ENCODE data around the gene ASB2. TPM values are rescaled to one million over a fixed set of nuclear protein-coding genes. Genes with fewer than 3 reads are reported as not detected.

The ASB2 gene
- polyA plus RNA-seq, 1 donor (not counting 4 experiments of a cell fraction or from before 2014, with no cell fraction given) = 0.56 TPM

GRCh38 chr14:93977171-93977570 is 801 bp upstream of the ASB2 start:
- DNase-seq (ENCODE audit: low read depth, low spot score) = no peak
- no peaks in the 10 kb centered on the region for H3K36me3 ChIP-seq (ENCODE audit: control insufficient read depth in 2 of 2, extremely low read depth in 1 of 2, insufficient read depth in 2 of 2, low read length in 2 of 2)
- no peaks in the 10 kb centered on the region for H4K20me1 ChIP-seq (ENCODE audit: control insufficient read depth, extremely low read depth, insufficient read depth, low read length)
- H3K4me1 ChIP-seq (ENCODE audit: control insufficient read depth, extremely low read depth, insufficient read depth, low read length) = no peaks in the 10 kb centered on the region
- no peak overlapping the region for H3K4me3 ChIP-seq (ENCODE audit: control insufficient read depth in 2 of 3, extremely low read depth in 1 of 3, insufficient read depth in 2 of 3, low read depth in 1 of 3, low read length in 3 of 3)
- no peak for FAIRE-seq
- H3K27me3 ChIP-seq (ENCODE audit: control insufficient read depth, extremely low read depth, insufficient read depth, low read length) = peaks cover 27% of the 10 kb centered on the region
- H3K27ac ChIP-seq (ENCODE audit: control insufficient read depth, insufficient read depth, low read length) = no peak overlapping the region
- H3K4me2 ChIP-seq (ENCODE audit: control insufficient read depth, extremely low read depth, insufficient read depth, low read depth, low read length) = no peak overlapping the region
- dilution Hi-C loops (cut with MboI; ENCODE audit: extremely low pct_ligation_motif_present, low sequenced_read_pairs) = no loop called here
- no peaks in the 10 kb centered on the region for H3K9me1 ChIP-seq (ENCODE audit: control insufficient read depth, extremely low read depth, insufficient read depth, low read length)
- H3K79me2 ChIP-seq (ENCODE audit: control insufficient read depth, insufficient read depth, low read length) = no peaks in the 10 kb centered on the region
- H3K9ac ChIP-seq (ENCODE audit: control insufficient read depth, extremely low read depth, insufficient read depth, low read length) = no peak overlapping the region
- TF ChIP-seq, protein P1, sequence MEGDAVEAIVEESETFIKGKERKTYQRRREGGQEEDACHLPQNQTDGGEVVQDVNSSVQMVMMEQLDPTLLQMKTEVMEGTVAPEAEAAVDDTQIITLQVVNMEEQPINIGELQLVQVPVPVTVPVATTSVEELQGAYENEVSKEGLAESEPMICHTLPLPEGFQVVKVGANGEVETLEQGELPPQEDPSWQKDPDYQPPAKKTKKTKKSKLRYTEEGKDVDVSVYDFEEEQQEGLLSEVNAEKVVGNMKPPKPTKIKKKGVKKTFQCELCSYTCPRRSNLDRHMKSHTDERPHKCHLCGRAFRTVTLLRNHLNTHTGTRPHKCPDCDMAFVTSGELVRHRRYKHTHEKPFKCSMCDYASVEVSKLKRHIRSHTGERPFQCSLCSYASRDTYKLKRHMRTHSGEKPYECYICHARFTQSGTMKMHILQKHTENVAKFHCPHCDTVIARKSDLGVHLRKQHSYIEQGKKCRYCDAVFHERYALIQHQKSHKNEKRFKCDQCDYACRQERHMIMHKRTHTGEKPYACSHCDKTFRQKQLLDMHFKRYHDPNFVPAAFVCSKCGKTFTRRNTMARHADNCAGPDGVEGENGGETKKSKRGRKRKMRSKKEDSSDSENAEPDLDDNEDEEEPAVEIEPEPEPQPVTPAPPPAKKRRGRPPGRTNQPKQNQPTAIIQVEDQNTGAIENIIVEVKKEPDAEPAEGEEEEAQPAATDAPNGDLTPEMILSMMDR (optimal IDR thresholded peaks at IDR 0.05 in 1 of 3, IDR thresholded peaks at IDR 0.05 in 1 of 3, conservative IDR thresholded peaks at IDR 0.05 in 1 of 3; ENCODE audit: extremely low read depth in 1 of 3, insufficient read depth in 2 of 3, low read length in 3 of 3) = no peak
- TF ChIP-seq EZH2 (IDR thresholded peaks at IDR 0.05; ENCODE audit: low read length) = no peak
- H2AFZ ChIP-seq (ENCODE audit: control insufficient read depth, low read length) = no peak overlapping the region
- H3K9me3 ChIP-seq (ENCODE audit: control insufficient read depth, low read depth, low read length) = no peaks in the 10 kb centered on the region

GRCh38 chr14:93975791-93976476 is 436 bp downstream of the ASB2 start:
- no peaks in the 10 kb centered on the region for H3K9me1 ChIP-seq (ENCODE audit: control insufficient read depth, extremely low read depth, insufficient read depth, low read length)
- H3K4me3 ChIP-seq (ENCODE audit: control insufficient read depth in 2 of 3, extremely low read depth in 1 of 3, insufficient read depth in 2 of 3, low read depth in 1 of 3, low read length in 3 of 3) = no peak overlapping the region
- H2AFZ ChIP-seq (ENCODE audit: control insufficient read depth, low read length) = no peak overlapping the region
- dilution Hi-C loops (cut with MboI; ENCODE audit: extremely low pct_ligation_motif_present, low sequenced_read_pairs) = no loop called here
- no peaks in the 10 kb centered on the region for H4K20me1 ChIP-seq (ENCODE audit: control insufficient read depth, extremely low read depth, insufficient read depth, low read length)
- no peaks in the 10 kb centered on the region for H3K79me2 ChIP-seq (ENCODE audit: control insufficient read depth, insufficient read depth, low read length)
- DNase-seq (ENCODE audit: low read depth, low spot score) = no peak
- H3K36me3 ChIP-seq (ENCODE audit: control insufficient read depth in 2 of 2, extremely low read depth in 1 of 2, insufficient read depth in 2 of 2, low read length in 2 of 2) = no peaks in the 10 kb centered on the region
- no peaks in the 10 kb centered on the region for H3K9me3 ChIP-seq (ENCODE audit: control insufficient read depth, low read depth, low read length)
- peaks cover 25% of the 10 kb centered on the region for H3K27me3 ChIP-seq (ENCODE audit: control insufficient read depth, extremely low read depth, insufficient read depth, low read length)
- no peaks in the 10 kb centered on the region for H3K4me1 ChIP-seq (ENCODE audit: control insufficient read depth, extremely low read depth, insufficient read depth, low read length)
- no peak overlapping the region for H3K4me2 ChIP-seq (ENCODE audit: control insufficient read depth, extremely low read depth, insufficient read depth, low read depth, low read length)
- no peak overlapping the region for H3K27ac ChIP-seq (ENCODE audit: control insufficient read depth, insufficient read depth, low read length)
- FAIRE-seq = no peak
- no peak for TF ChIP-seq EZH2 (IDR thresholded peaks at IDR 0.05; ENCODE audit: low read length)
- TF ChIP-seq, protein P1 (optimal IDR thresholded peaks at IDR 0.05 in 1 of 3, IDR thresholded peaks at IDR 0.05 in 1 of 3, conservative IDR thresholded peaks at IDR 0.05 in 1 of 3; ENCODE audit: extremely low read depth in 1 of 3, insufficient read depth in 2 of 3, low read length in 3 of 3) = no peak
- H3K9ac ChIP-seq (ENCODE audit: control insufficient read depth, extremely low read depth, insufficient read depth, low read length) = no peak overlapping the region

All from keratinocyte (primary cell).